IMR-90 (cell line): ENCODE data around the gene LRRC37B. TPM values are rescaled to one million over a fixed set of nuclear protein-coding genes. Genes with fewer than 3 reads are reported as not detected.

Source experiments
- ATAC-seq: fragments of 200-7000 bp; cut with Tn5 transposase; 2 replicates; pipeline ENCODE4 v1.9.1; 2020; ENCODE audit warnings: low read depth, mild to moderate bottlenecking, moderate library complexity
- BruUV-seq: library from RNA; stranded (reverse); fragments of 400-500 nt; replicated peaks from 2 replicates; lab custom pipeline; 2021; lab: Mats Ljungman, UMichigan
- CTCF ChIA-PET: fragments of 300-600 bp; formaldehyde crosslinking; extraction: SDS; loops from one replicate; lab custom pipeline; 2021; ENCODE audit warnings: antibody characterized with exemption; lab: Yijun Ruan, JAX
- POLR2A ChIA-PET: fragments of 300-600 bp; sonication (Branson Sonifier 250); formaldehyde crosslinking; loops from one replicate; lab custom pipeline; 2022; ENCODE audit warnings: antibody characterized with exemption; ENCODE audit not compliant: unreplicated experiment; lab: Charles Lee
- DNase-seq: peaks from one replicate; pipeline ENCODE4 v3.0.0; 2013
- H2AFZ ChIP-seq: replicated peaks from 2 replicates; pipeline ENCODE3; 2013; ENCODE audit warnings: low read length, mild to moderate bottlenecking; ENCODE audit not compliant: poor library complexity
- H2AK5ac ChIP-seq: 2 replicates; pipeline ENCODE4 v1.6.1; 2013; ENCODE audit warnings: low read depth, low read length, inconsistent platforms
- H2AK9ac ChIP-seq: replicated peaks from 2 replicates; pipeline ENCODE3; 2013; ENCODE audit warnings: mild to moderate bottlenecking, low read depth, low read length, moderate library complexity; ENCODE audit not compliant: poor library complexity
- H2BK120ac ChIP-seq: 2 replicates; pipeline ENCODE4 v1.6.1; 2013; ENCODE audit warnings: low read depth, low read length, inconsistent platforms
- H2BK15ac ChIP-seq: 3 replicates; pipeline ENCODE4 v1.6.1; 2013; ENCODE audit warnings: low read depth, low read length, inconsistent platforms
- H2BK20ac ChIP-seq: 2 replicates; pipeline ENCODE4 v1.6.1; 2013; ENCODE audit warnings: low read depth, mild to moderate bottlenecking, inconsistent platforms, low read length, moderate library complexity
- H2BK5ac ChIP-seq: 2 replicates; pipeline ENCODE4 v1.6.1; 2013; ENCODE audit warnings: mild to moderate bottlenecking, low read depth, low read length, inconsistent platforms; ENCODE audit not compliant: poor library complexity, severe bottlenecking
- H3K14ac ChIP-seq: replicated peaks from 2 replicates; pipeline ENCODE4 v1.6.1; 2013; ENCODE audit warnings: low read depth, low read length, inconsistent platforms
- H3K18ac ChIP-seq: 2 replicates; pipeline ENCODE4 v1.6.1; 2013; ENCODE audit warnings: low read depth, low read length, control low read depth
- H3K23ac ChIP-seq: 2 replicates; pipeline ENCODE4 v1.6.1; 2013; ENCODE audit warnings: low read depth, low read length, inconsistent platforms
- H3K27ac ChIP-seq: 2 replicates; pipeline ENCODE4 v1.5.1; 2013; ENCODE audit warnings: mild to moderate bottlenecking, control low read depth, low read length; ENCODE audit not compliant: insufficient read depth
- H3K27me3 ChIP-seq: 2 replicates; pipeline ENCODE4 v1.6.1; 2013; ENCODE audit warnings: low read length; ENCODE audit not compliant: control insufficient read depth, insufficient read depth
- H3K36me3 ChIP-seq: 2 replicates; pipeline ENCODE4 v1.6.1; 2013; ENCODE audit warnings: low read length, mixed read lengths; ENCODE audit not compliant: control insufficient read depth, insufficient read depth
- H3K4ac ChIP-seq: 2 replicates; pipeline ENCODE4 v1.6.1; 2013; ENCODE audit warnings: low read depth, low read length, inconsistent platforms
- H3K4me1 ChIP-seq: 2 replicates; pipeline ENCODE4 v1.6.1; 2013; ENCODE audit warnings: low read length, mixed read lengths; ENCODE audit not compliant: control insufficient read depth, insufficient read depth
- H3K4me2 ChIP-seq: 2 replicates; pipeline ENCODE4 v1.6.1; 2013; ENCODE audit warnings: low read depth, mild to moderate bottlenecking, control low read depth, low read length, moderate library complexity
- H3K4me3 ChIP-seq: 2 replicates; pipeline ENCODE4 v1.5.1; 2013; ENCODE audit warnings: low read depth, mild to moderate bottlenecking, control low read depth, low read length, moderate library complexity; ENCODE audit not compliant: insufficient read depth
- H3K56ac ChIP-seq: 2 replicates; pipeline ENCODE4 v1.6.1; 2013; ENCODE audit warnings: low read length, inconsistent platforms; ENCODE audit not compliant: insufficient read depth; ENCODE audit errors: extremely low read depth
- H3K79me1 ChIP-seq, 2 experiments: 2 replicates each; pipeline ENCODE4 v1.6.1; 2013; ENCODE audit warnings: low read length in 2 of 2, inconsistent platforms in 1 of 2, low read depth in 1 of 2
- H3K9ac ChIP-seq: 2 replicates; pipeline ENCODE4 v1.6.1; 2013; ENCODE audit warnings: low read depth, low read length, control low read depth
- H3K9me1 ChIP-seq: 2 replicates; pipeline ENCODE4 v1.6.1; 2013; ENCODE audit warnings: low read length, inconsistent platforms; ENCODE audit not compliant: insufficient read depth
- H3K9me3 ChIP-seq: 2 replicates; pipeline ENCODE4 v1.6.1; 2013; ENCODE audit warnings: low read length; ENCODE audit not compliant: control insufficient read depth, insufficient read depth
- H4K20me1 ChIP-seq: 2 replicates; pipeline ENCODE4 v1.6.1; 2013; ENCODE audit warnings: low read length, inconsistent platforms; ENCODE audit not compliant: insufficient read depth
- H4K5ac ChIP-seq: 2 replicates; pipeline ENCODE4 v1.6.1; 2013; ENCODE audit warnings: mild to moderate bottlenecking, low read depth, low read length, control low read depth
- H4K8ac ChIP-seq, 2 experiments: 2 replicates each; pipeline ENCODE4 v1.6.1; 2013; ENCODE audit warnings: low read depth in 2 of 2, low read length in 2 of 2, control low read depth in 1 of 2, inconsistent platforms in 1 of 2
- H4K91ac ChIP-seq: 2 replicates; pipeline ENCODE4 v1.6.1; 2013; ENCODE audit warnings: low read depth, low read length, inconsistent platforms; ENCODE audit not compliant: insufficient read depth
- CTCF ChIP-seq: conservative IDR thresholded peaks from 2 replicates; pipeline ENCODE4 v1.5.1; 2012; ENCODE audit warnings: mild to moderate bottlenecking, low read depth, low read length, improper control_type of control experiment
- ELK1 ChIP-seq: fragments of 150-350 bp; IDR thresholded peaks from 2 replicates; pipeline ENCODE4 v1.6.1; 2016; ENCODE audit warnings: low read depth, mild to moderate bottlenecking, low read length, moderate library complexity, borderline replicate concordance
- MAFK ChIP-seq: IDR thresholded peaks from 2 replicates; pipeline ENCODE4 v1.6.1; 2012; ENCODE audit warnings: low read depth, low read length, improper control_type of control experiment
- POLR2A ChIP-seq: IDR thresholded peaks from 2 replicates; pipeline ENCODE4 v1.6.1; 2012; ENCODE audit warnings: mild to moderate bottlenecking, low read depth, low read length
- USF2 ChIP-seq: fragments of 150-350 bp; IDR thresholded peaks from 2 replicates; pipeline ENCODE4 v1.6.1; 2017; ENCODE audit warnings: mild to moderate bottlenecking, antibody characterized with exemption, low read length, low read depth
- WGBS, 2 experiments: methylation state at CpG; one replicate each; pipeline versions ENCODE4 v1.1.5 to v1.1.7; 2013; ENCODE audit warnings: missing lambda C conversion rate in 2 of 2; ENCODE audit not compliant: insufficient read length in 1 of 2; ENCODE audit errors: extremely low coverage in 2 of 2; 5-methylcytosine and 5-hydroxymethylcytosine counted together
- dilution Hi-C: fragments of 300-500 bp; cut with HindIII; formaldehyde crosslinking; loops from one replicate; pipeline ENCODE4 v1.14.3; 2018; ENCODE audit warnings: low sequenced_read_pairs; ENCODE audit not compliant: unreplicated experiment
- in situ Hi-C: fragments of 300-500 bp; cut with MboI; formaldehyde crosslinking; loops from 3 replicates; pipeline ENCODE4 v1.14.3; 2019; ENCODE audit warnings: low sequenced_read_pairs, inconsistent platforms, mixed read lengths
- intact Hi-C: fragments of 100-400 bp; cut with micrococcal nuclease; formaldehyde crosslinking; loops from 2 replicates; pipeline ENCODE4 v1.10.0; 2022
- polyA plus RNA-seq, 3 experiments: library from polyadenylated mRNA; depleted of rRNA; stranded (reverse); fragments of >200 nt; gene quantifications; 2 replicates each; pipeline ENCODE4 v1.2.3, GENCODE V29; 2012; ENCODE audit warnings: low replicate concordance in 1 of 3
- total RNA-seq: library from RNA; depleted of rRNA; stranded (reverse); fragments of >200 nt; gene quantifications from 2 replicates; pipeline ENCODE4 v1.2.3, GENCODE V29; 2012

Gene LRRC37B
- total and polyA plus RNA-seq, 2 of the 4 experiments (the other 2 are of a cell fraction): 4.3 to 7.2 TPM

- H3K27me3 ChIP-seq: no peaks in the 10 kb centered on the region
- ChIA-PET CTCF (interaction anchor here (0.5 to 1.0 kb wide), 2 partner anchors 20 to 58 kb away, joined by 3 read pairs; no protein-coding TSS in a partner anchor), POLR2A (interaction anchor here (0.5 to 0.7 kb wide), 3 partner anchors 26 to 119 kb away, joined by 4 read pairs; no protein-coding TSS in a partner anchor)
- intact Hi-C loops (loop anchor here (1.0 to 5.0 kb wide), 2 partner anchors 132 to 310 kb away; no protein-coding TSS in a partner anchor), in situ Hi-C loops (loop anchor here (5.0 kb wide), 1 partner anchor 125 kb away; no protein-coding TSS in a partner anchor), dilution Hi-C loops (no loop called here)
- BruUV-seq: no TSS peak
- no peak overlapping the region for H4K91ac ChIP-seq
- no peak overlapping the region for H2BK15ac ChIP-seq
- H2BK120ac ChIP-seq: peak overlapping the region; percentile 30; the same call in 1 of the 2 replicates
- peak overlapping the region; percentile 92 for H3K4ac ChIP-seq
- H3K4me2 ChIP-seq: peak overlapping the region; percentile 78
- peak overlapping the region; percentile 99 for H3K14ac ChIP-seq
- peak overlapping the region; percentile 80 for H3K9ac ChIP-seq
- H3K18ac ChIP-seq: peak overlapping the region; percentile 5; the same call in 1 of the 2 replicates
- H2BK20ac ChIP-seq: no peak overlapping the region
- TF ChIP-seq USF2 (no peak), CTCF (0 out of 2 replicates have a peak, but pooled peaks have one; percentile 2), POLR2A (no peak), ELK1 (no peak), MAFK (no peak)
- H2AFZ ChIP-seq: peak overlapping the region; percentile 95
- WGBS, 2 experiments: 0% methylated on average over 11 of the region's 80 CpGs; no CpG with 5 or more reads in 1 of the 2 experiments
- H2BK5ac ChIP-seq: no peak overlapping the region
- H2AK9ac ChIP-seq: peak overlapping the region; percentile 94
- peak overlapping the region; percentile 71 to 82; a peak in 2 of 4 replicates for H4K8ac ChIP-seq
- H3K4me3 ChIP-seq: peak overlapping the region; percentile 71
- H3K4me1 ChIP-seq: no peaks in the 10 kb centered on the region
- no peaks in the 10 kb centered on the region for H3K9me3 ChIP-seq
- ATAC-seq: peak; percentile 74
- no peaks in the 10 kb centered on the region for H4K20me1 ChIP-seq
- H3K9me1 ChIP-seq: no peaks in the 10 kb centered on the region
- H2AK5ac ChIP-seq: peak overlapping the region; percentile 74
- H4K5ac ChIP-seq: peak overlapping the region; percentile 1; the same call in 1 of the 2 replicates
- H3K56ac ChIP-seq: peak overlapping the region; percentile 29; the same call in 1 of the 2 replicates
- peak overlapping the region; percentile 22 for H3K27ac ChIP-seq
- peak overlapping the region; percentile 99 for H3K23ac ChIP-seq
- no peaks in the 10 kb centered on the region; the same call in 1 of the 2 replicates for H3K36me3 ChIP-seq
- DNase-seq: peak; percentile 19
- peaks cover 9 to 33% of the 10 kb centered on the region in 2 experiments; a peak in 3 of 4 replicates for H3K79me1 ChIP-seq
Measured at GRCh38 chr17:32007463-32008298, 498 bp downstream of the LRRC37B start.
